GM21367 (cell line): Measurements from ENCODE around the gene ANKRD24.
"Not testable (repeated sequence)": the region's sequence is repeated elsewhere in the genome, so short reads cannot be mapped to it uniquely, and the experiment has no call there.

Experiments used
- ATAC-seq: cut with Tn5 transposase; IDR thresholded peaks from one replicate; pipeline ENCODE4 v1.9.1; 2021; ENCODE audit not compliant: unreplicated experiment

The ANKRD24 gene

GRCh38 chr19:4267901-4268815, 85.7 kb downstream of the ANKRD24 start:
- ATAC-seq: no peak

DNA sequence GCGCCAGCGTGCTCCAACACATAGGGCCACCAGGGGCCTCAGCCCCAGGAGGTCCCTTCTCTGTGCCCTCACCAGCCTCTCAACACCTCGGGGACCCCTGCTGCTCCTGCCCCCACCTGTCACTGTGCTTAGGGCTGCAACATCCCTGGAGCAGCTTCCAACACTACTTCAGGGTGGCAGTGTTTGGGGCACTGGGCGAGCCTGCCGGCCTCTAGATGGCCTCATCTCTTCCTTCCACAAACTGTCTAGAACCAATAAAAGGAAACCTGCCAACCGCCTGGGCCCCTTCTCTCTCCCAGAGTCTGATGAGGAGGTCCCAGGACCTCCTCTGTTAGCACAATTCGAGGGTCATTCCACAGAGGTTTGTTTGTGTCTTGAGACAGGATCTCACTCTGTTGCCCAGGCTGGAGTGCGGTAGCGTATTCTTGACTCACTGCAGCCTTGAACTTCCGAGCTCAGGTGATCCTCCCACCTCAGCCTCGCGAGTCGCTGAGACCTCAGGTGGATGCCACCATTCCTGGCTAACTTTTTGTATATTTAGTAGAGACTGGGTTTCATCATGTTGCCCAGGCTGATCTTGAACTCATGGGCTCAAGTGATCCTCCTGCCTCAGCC, 86.4 kb downstream of the ANKRD24 start:
- no peak for ATAC-seq

- ATAC-seq: no peak
Measured at GRCh38 chr19:4272894-4273293, 90.4 kb downstream of the ANKRD24 start.

GRCh38 chr19:4274321-4274686, 91.8 kb downstream of the ANKRD24 start:
- not testable (repeated sequence) for ATAC-seq
